HG03025 (cell line): ENCODE results near the gene DAW1.
"Not testable (repeated sequence)": the region's sequence is repeated elsewhere in the genome, so short reads cannot be mapped to it uniquely, and the experiment has no call there.

ENCODE experiments used
- ATAC-seq: cut with Tn5 transposase; IDR thresholded peaks from one replicate; pipeline ENCODE4 v1.9.1; 2021; ENCODE audit warnings: mild to moderate bottlenecking, moderate library complexity; ENCODE audit not compliant: unreplicated experiment, low FRiP score

The DAW1 gene, protein sequence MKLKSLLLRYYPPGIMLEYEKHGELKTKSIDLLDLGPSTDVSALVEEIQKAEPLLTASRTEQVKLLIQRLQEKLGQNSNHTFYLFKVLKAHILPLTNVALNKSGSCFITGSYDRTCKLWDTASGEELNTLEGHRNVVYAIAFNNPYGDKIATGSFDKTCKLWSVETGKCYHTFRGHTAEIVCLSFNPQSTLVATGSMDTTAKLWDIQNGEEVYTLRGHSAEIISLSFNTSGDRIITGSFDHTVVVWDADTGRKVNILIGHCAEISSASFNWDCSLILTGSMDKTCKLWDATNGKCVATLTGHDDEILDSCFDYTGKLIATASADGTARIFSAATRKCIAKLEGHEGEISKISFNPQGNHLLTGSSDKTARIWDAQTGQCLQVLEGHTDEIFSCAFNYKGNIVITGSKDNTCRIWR

DNA sequence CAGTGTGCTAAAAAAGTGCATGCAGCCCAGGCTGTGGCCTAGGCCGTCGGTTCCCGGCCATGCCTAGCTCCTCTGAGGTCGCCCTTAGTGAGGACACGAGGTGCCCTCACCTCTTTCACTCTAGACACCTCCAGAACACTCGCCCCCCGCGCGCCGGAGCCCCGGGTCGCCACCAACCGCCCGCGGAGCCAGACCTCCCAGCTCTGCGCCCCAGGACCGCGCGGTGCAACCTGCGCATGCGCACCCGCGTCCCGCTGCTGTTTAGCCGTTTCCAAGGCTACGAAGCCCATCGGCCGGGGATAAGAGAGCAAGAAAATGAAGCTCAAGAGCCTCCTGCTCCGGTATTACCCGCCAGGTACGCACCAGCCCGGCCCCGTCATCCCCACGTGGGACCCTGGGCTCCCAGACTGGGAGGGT lies at the start of gene DAW1:
Gene DAW1, plus strand, starts transcription at position 257 of the 417 bp plus-strand sequence. Its CDS starts 59 bp downstream, at position 316.
- ATAC-seq: no peak

DNA sequence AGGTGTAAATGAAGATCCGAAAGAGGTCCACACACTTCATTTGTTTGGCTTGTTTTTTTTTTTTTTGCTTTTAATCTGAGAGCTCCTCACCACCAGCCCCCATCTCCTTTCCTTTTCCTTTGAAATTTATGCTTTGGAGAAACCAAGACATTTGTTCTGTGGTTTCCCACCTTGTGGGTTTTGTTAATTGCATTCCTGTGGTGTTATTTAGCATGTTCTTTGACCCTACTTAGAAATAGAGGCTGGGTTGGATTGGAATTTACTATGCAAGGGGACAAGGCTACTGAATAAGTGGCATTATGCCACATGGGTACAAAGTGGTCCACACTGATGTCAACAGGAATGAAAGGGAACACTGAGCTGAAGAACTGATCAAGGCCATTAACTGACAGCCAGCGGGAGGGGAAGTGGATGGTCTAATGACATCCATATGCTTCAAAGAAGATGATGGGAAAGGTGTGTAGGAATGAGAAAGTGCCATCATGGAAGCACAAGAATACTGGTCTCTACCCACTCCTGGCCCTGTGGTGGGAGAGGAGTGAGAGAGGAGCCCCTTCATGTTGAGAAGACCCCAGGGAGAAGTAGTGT lies 48.9 kb upstream of the DAW1 start:
- no peak for ATAC-seq

DNA sequence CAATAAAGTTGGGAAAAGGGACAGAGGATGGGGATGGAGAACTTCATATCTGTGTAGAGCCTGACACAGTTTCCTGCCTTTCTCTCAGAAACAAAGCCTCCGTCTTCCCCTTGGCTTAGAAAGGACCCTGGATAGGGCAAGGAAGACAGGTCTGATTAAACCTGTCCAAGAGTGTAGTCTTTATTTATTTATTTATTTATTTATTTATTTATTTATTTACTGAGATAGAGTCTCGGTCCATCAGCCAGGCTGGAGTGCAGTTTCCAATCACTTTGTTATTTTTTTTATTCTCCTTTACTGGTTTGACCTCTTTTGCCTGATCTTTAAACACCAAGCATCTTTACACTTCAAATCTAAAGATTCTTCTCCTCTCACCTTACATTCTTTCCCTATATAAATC lies 47.5 kb upstream of the DAW1 start:
- ATAC-seq: no peak

DNA sequence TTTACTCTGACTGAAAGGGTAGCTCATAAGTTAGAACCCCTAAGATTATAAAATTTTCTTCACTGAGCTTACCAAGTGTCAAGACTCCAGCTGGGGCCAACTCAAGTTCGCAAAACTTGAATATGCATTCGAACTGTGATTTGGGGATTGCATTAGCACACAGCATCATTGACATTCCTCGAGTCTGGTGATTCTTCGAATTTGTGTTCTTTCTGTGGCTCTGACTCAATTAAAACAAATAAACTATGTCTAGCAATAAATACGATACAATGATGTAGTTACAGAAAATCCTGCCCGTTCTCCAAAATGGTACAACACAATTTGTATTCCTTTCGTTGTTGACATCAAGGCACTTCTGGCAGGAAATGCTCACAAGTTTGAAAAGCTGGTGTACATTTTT lies 46.7 kb upstream of the DAW1 start:
- ATAC-seq: no peak

DNA sequence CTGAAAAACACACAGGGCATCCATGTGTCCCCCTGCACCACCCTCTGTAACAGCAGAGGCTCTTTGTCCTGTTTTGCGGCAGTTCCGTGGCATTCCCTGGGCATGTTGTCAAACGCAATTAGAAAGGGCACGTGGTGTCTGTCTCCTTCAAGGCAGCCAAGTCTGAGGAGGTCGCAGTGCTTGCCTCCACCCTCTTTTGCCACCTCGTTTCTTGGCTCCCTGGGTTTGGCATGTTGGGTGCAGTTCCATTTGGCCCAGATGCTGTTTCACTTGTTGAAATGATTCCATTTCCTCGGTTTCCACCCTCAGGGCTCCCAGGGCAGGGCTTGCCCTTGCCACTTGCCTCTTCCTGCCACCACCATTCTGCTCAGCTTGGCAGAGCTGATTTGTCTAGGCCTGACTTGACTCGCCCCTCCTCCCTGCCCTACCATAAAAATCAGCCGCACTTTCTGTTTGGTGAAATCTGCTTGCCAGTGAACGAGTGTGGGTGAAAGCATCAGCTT lies 45.4 kb upstream of the DAW1 start:
- no peak for ATAC-seq

DNA sequence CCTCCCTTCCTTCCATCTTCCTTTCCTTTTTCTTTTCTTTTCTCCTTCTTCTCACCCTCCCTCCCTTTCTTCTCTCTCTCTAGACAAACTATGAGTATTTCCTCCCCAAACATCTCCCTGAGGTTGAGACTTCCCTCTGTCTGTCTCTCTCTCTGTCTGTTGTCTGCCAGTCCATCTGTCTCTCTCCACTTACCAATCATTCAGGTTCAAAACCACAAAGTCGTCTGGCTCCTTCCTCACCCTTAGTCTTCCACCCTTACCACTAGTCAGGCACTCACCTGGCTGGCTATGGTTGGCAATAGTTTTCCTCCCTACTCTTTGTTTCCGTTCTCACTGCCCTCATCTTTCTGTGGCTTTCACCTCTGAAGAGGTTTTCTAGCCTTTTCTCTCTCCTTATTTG lies 44.9 kb upstream of the DAW1 start:
- ATAC-seq: no peak

DNA sequence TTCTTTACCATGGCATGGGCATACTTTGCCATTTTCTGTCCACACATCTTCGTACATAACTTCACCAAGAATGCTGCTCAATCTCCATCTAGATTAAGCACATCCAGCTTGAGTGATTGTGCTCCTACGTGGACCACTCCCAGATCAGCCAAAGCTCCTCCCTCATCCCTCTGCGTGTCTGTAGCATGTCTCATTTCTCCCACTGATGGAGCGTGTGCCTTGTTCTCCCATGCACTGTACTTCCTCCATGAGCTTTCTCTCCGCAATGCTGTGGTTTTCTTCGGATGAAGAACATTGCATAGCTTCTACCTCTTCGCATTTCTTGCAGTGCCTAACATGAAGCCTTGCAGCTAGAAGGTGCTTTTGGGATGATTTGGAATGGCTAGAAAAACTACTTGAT lies 44.3 kb upstream of the DAW1 start:
- no peak for ATAC-seq

DNA sequence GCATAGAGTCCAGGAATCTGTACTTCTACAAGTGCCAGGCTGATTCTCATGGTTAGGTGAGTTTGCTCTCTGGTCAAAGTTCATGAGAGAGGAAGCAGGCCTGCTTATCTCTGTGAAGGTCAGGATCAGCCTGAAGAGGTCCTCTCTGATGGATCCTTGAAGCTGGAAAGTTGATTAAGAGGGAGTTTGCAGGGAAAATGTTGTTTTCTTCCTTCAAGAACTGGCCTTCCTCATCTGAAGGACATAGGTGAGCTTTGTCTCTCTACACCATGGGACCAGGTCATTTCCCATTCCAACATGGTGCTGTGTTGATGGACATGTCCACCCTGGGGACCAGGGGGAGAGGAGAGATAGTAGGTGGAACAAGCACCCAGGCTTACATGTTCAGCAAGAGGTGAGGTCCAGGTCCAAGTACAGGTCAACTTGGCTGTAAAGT lies 42.9 kb upstream of the DAW1 start:
- ATAC-seq: no peak

DNA sequence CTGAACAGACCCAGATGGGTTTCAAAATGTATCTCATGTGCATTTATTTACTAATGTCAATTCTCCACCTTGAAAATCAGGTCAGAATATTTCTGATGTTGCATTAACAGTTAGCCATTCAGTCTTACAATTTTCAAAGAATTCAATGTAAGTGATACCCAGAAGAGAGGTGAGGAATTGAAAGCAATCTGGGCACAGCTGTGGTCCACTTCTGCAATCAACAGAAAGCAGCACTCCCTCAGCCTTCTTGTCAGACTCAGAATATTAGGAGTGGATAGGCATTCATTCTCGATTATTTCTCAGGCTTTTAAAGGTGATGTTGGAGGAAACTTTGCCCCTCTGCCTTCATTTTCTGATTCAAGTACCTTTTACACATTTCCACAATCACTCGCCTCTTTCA lies 42.1 kb upstream of the DAW1 start:
- ATAC-seq: no peak

DNA sequence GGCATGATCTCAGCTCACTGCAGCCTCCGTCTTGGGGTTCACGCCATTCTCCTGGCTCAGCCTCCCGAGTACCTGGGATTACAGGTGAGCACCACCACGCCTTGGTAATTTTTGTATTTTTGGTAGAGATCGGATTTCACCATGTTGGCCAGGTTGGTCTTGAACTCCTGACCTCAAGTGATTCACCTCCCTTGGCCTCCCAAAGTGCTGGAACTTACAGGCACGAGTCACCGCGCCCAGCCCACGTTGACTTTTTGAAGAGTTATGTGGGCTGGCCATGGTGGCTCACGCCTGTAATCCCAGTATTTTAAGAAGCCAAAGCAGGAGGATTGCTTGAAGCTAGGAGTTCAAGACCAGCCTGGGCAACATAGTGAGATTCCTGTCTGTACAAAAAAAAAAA lies 37.0 kb upstream of the DAW1 start:
- ATAC-seq: no peak

DNA sequence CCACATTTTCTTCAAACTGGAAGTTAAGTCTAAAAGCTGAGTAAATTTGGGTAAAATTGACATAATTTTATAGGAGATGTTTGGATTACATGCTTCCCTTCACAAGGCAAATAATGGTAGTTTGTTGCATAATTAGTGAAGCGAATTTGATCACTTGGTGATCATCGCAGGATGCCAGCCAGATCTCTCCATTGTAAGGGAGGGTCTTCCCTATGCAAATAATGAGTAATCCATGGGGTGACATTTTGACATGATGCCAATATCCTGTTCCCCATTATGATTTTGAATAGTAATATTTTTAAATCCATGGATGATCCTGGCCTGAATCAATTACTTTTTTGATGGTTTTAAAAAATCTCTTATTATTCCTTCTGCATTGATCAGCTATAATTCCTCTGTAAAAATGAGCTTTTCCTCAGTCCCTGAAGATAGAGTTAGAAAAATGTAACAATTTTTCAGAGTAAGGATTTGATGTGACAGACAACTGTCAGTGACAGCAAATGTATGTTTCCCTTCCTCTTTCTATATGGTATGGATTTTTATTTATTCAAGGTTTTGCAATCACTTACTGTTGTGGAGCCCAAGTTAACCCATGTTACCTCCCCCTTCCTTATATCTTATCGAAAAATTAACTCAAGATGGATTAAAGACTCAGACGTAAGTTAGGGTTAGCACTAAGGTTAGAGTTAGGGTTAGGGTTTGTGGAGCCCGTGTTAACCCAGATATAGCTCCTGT lies 36.3 kb upstream of the DAW1 start:
- no peak for ATAC-seq

DNA sequence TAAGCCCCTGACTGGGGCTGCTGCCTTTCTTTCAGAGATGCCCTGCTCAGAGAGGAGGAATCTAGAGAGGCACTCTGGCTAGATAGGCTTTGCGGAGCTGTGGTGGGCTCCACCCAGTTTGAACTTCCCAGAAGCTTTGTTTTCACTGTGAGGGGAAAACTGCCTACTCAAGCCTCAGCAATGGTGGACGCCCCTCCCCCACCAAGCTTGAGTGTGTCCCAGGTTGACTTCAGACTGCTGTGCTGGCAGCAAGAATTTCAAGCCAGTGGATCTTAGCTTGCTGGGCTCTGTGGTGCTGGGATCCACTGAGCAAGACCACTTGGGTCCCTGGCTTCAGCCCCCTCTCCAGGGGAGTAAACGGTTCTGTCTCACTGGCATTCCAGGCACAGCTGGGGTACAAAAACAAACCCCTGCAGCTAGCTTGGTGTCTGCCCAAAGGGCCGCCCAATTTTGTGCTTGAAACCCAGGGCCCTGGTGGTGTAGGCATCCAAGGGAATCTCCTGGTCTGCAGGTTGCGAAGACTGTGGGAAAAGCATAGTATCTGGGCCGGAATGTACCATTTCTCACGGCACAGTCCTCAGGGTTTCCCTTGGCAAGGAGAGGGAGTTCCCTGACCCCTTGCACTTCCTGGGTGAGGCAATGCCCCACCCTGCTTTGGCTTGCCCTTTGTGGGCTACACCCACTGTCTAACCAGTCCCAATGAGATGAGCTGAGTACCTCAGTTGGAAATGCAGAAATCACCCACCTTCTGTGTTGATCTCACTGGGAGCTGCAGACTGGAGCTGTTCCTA lies 31.9 kb upstream of the DAW1 start:
- not testable (repeated sequence) for ATAC-seq

DNA sequence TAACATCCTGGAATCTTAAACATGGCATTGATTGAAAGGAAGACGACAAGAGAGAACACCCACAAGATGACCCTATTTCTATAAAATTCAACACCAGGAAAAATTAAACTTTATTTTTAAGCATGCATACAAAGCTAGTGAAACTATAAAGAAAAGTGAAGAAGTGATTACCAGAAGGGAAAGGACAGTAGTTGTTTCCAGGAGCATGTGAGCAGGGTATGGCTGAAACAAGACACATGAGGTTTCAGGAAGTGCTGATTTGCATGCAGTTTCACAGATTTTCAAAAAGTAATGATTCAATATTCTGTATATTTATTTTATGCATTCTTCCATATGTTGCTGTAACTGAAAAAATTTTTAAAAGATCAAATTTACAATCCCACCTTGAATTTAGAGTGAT lies 24.6 kb upstream of the DAW1 start:
- ATAC-seq: peak; percentile 67

DNA sequence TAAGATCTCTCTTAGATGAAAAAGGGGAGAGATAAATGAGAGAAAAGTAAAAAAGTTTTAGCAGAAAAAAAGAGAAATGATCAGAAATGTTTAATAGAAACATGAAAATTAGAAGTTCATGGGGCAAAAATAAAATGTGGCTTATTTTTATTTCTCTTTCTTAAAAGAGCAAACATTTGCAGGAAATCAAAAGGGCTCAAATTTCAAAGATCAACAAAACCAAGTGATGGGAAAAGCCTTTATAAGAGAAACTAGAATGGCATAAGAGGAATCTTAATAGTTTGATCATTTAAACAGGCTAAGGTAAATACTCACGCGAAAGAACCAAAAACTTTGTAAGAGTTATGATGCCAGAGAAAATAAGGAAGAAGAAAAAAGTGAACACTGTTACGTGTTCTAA lies 23.3 kb upstream of the DAW1 start:
- no peak for ATAC-seq

DNA sequence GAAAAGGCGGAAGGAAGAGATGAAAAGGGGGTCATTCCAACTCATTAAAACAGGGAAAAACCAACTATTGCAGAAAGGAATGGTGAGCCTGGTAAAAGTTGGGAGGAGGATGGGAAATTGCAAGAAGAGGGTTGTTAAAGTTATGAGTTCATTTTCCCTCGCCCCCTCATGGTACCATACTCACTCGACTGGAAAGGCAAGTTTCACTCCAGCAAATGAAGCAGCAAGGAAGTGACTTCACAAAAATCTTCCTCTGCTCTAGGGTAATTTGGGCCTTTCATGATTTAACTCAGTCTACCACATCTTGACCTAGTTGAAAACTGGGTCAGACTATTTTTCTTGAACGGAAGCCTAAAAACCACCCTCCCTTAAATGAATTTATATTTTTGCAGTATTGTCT lies 22.8 kb upstream of the DAW1 start:
- peak; percentile 70 for ATAC-seq

DNA sequence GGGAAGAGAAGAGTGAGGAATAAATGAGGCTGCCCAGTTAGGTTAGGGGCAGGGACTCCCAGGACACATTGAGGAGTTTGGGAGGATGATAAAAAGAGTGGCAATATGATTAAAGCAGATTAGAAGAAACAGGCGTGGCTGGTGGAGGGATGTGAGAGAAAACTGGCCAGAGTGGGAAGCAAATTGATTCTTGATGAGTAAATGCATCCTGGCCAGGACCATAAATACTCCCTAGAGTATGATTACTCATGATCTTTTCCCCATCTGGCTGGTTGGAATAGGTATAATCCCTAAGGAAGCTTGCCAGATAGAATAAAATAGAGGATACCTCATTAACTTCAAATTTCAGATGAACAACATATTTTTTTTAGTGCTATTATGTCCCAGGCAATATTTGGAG lies 21.5 kb upstream of the DAW1 start:
- ATAC-seq: no peak

DNA sequence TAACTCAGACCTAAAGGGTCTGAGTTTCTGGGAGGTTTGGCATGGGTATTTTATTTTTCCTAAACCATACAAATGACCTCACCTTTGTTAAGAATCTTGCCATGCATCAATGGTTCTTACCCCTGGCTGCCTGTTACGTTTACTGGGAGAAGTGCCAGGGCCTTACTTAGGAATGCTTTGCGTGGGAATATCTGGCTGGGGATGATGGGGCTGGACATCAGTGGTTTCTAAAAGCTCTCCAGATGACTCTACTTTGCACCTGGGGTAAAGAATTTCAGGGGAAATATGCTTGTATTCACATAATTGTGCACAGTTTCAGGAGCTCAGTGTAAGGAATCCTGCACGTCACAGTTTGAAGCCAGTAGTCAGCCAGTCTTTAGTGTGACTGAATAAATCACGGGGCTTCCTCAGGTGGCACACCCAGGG lies 18.2 kb upstream of the DAW1 start:
- no peak for ATAC-seq

DNA sequence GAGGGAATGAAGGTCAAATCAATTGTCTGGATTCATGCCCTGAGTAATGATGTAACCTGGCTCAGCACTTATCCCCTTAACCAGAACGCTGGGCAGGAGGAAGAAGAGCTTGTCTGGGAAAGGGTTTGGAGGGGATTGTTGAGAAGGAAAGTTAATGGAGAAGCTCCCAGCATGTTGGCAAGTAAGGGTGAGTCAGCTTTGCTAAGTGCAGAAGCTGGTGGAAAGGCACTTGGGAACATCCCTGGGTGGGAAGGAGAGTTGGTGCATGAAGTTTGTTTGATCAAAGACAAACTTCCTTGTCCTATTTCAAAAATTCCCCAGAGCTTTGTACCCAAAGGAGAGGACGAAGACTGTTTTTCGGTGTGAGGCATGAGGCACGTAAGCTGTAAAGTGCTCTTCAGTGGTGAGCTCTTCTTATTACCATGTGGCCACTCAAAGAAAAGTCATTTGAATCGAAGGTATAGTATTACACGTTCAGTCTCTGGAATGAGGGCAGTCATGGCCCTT lies 17.6 kb upstream of the DAW1 start:
- no peak for ATAC-seq

DNA sequence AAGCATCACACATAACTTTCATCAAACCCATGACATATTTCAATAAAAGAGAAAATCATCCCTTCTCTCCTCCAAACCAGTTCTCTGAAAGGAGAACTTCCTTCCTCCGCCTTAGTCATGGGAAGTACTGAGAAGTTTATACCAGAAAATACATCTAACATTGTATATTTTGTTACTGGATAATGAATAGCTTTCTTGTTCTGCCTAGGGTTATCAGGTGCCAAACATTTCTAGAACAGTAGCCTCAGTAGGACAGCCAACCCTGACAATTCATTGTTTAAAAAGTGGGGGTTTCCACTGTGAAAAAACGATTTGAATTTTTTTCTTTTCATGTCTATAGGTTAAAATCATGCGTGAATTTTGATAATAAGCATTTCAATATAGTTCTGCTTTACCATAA lies 16.0 kb upstream of the DAW1 start:
- no peak for ATAC-seq

DNA sequence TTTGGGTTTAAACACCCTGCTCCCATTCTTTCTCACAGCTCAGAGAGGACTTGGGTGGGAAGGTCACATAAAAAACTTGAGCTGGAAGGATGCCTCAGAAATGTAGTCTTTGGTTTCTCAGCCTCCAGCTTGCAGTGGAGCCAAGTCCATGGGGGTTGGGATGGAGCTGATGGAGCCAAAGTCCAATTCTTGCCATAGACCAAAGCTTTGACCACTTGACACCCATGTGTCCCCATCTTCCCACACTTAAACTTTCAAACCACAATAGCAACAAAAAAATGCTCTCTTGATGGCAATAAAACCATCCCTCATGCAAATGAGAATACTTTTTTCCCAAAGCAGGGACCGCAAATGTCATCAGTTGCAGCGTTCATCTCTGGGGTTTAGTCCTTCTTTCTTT lies 14.7 kb upstream of the DAW1 start:
- no peak for ATAC-seq
